Measurements from ENCODE around the gene MYADM. TPM values are rescaled to one million over a fixed set of nuclear protein-coding genes. Genes with fewer than 3 reads are reported as not detected.
A peak's percentile ranks its signal among the peaks of the same experiment; 100 is the strongest.

Gene MYADM
- total and polyA plus RNA-seq, 2 of the 13 experiments (the other 11 are each of a cell fraction or from before 2014, with no cell fraction given), result 19.9 to 38.1 TPM

DNA sequence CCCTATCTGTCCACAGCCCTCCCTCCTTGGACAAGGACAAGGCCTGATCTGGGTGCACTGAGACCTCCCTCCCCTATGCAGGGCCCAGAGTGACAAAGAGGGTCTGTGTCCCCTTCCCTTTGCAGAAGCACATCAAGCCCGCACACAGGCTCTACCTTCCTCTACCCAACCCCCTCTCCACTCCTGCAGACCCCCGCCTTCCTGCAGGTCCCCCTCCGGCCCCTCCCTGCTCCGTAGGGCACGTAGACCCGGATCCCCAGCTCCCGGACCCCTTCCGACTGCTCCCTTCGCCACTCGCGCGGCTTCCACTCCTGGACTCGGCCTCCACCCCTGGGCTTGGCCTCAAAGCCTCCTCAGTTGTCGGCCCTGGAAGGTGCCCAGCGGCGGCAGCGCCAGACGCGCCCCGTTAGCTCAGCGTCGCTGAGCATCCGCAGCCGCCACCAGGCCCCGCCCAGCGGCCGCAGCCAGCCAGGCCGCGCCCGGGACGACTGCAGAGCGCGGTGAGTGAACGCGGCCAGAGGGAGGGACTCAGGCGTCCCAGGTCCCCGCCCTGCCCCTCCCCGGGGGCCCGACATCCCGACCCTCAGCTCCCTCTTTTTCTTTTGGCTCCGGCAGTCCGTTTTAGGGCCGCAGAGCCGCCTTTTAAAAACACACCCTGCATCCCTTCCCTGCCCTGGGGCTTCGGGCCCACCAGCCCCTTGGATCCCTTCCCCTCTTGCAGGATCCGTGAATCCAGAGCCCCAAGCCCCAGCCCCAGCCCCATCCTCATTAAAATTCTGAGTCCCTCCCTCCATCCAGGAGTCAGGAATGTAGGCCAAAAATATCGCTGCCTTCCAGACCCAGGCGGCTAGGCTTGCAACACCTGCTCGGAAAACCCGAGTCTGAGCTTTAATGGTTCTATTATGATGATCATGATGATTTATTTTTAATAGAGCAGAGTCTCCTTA, 1.5 kb upstream of the MYADM start (continued):
- TF ChIP-seq, protein P1, sequence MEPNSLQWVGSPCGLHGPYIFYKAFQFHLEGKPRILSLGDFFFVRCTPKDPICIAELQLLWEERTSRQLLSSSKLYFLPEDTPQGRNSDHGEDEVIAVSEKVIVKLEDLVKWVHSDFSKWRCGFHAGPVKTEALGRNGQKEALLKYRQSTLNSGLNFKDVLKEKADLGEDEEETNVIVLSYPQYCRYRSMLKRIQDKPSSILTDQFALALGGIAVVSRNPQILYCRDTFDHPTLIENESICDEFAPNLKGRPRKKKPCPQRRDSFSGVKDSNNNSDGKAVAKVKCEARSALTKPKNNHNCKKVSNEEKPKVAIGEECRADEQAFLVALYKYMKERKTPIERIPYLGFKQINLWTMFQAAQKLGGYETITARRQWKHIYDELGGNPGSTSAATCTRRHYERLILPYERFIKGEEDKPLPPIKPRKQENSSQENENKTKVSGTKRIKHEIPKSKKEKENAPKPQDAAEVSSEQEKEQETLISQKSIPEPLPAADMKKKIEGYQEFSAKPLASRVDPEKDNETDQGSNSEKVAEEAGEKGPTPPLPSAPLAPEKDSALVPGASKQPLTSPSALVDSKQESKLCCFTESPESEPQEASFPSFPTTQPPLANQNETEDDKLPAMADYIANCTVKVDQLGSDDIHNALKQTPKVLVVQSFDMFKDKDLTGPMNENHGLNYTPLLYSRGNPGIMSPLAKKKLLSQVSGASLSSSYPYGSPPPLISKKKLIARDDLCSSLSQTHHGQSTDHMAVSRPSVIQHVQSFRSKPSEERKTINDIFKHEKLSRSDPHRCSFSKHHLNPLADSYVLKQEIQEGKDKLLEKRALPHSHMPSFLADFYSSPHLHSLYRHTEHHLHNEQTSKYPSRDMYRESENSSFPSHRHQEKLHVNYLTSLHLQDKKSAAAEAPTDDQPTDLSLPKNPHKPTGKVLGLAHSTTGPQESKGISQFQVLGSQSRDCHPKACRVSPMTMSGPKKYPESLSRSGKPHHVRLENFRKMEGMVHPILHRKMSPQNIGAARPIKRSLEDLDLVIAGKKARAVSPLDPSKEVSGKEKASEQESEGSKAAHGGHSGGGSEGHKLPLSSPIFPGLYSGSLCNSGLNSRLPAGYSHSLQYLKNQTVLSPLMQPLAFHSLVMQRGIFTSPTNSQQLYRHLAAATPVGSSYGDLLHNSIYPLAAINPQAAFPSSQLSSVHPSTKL (CRISPR knock-in tag; IDR thresholded peaks at IDR 0.05), result peak; percentile 45
- TF ChIP-seq GATA4 (IDR thresholded peaks at IDR 0.05; ENCODE audit: borderline replicate concordance, low read depth) (0 out of 2 replicates have a peak, but pooled peaks have one; percentile 59), HNRNPUL1 (IDR thresholded peaks at IDR 0.05; ENCODE audit: low read depth, low read length) (no peak), GATAD2A (CRISPR knock-in tag; IDR thresholded peaks at IDR 0.05) (no peak), CCAR2 (optimal IDR thresholded peaks at IDR 0.05; ENCODE audit: low read depth, low read length) (no peak), BORCS8-MEF2B (CRISPR knock-in tag; IDR thresholded peaks at IDR 0.05) (no peak; the same call in 1 of the 2 replicates), HOXD1 (CRISPR knock-in tag; IDR thresholded peaks at IDR 0.05) (0 out of 2 replicates have a peak, but pooled peaks have one; percentile 25), ZMYM4 (CRISPR knock-in tag; IDR thresholded peaks at IDR 0.05) (peak; percentile 23; the same call in 1 of the 2 replicates)
- TF ChIP-seq, protein P2, sequence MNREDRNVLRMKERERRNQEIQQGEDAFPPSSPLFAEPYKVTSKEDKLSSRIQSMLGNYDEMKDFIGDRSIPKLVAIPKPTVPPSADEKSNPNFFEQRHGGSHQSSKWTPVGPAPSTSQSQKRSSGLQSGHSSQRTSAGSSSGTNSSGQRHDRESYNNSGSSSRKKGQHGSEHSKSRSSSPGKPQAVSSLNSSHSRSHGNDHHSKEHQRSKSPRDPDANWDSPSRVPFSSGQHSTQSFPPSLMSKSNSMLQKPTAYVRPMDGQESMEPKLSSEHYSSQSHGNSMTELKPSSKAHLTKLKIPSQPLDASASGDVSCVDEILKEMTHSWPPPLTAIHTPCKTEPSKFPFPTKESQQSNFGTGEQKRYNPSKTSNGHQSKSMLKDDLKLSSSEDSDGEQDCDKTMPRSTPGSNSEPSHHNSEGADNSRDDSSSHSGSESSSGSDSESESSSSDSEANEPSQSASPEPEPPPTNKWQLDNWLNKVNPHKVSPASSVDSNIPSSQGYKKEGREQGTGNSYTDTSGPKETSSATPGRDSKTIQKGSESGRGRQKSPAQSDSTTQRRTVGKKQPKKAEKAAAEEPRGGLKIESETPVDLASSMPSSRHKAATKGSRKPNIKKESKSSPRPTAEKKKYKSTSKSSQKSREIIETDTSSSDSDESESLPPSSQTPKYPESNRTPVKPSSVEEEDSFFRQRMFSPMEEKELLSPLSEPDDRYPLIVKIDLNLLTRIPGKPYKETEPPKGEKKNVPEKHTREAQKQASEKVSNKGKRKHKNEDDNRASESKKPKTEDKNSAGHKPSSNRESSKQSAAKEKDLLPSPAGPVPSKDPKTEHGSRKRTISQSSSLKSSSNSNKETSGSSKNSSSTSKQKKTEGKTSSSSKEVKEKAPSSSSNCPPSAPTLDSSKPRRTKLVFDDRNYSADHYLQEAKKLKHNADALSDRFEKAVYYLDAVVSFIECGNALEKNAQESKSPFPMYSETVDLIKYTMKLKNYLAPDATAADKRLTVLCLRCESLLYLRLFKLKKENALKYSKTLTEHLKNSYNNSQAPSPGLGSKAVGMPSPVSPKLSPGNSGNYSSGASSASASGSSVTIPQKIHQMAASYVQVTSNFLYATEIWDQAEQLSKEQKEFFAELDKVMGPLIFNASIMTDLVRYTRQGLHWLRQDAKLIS (CRISPR knock-in tag; IDR thresholded peaks at IDR 0.05), result peak; percentile 53; the same call in 1 of the 2 replicates
- TF ChIP-seq, protein P3, sequence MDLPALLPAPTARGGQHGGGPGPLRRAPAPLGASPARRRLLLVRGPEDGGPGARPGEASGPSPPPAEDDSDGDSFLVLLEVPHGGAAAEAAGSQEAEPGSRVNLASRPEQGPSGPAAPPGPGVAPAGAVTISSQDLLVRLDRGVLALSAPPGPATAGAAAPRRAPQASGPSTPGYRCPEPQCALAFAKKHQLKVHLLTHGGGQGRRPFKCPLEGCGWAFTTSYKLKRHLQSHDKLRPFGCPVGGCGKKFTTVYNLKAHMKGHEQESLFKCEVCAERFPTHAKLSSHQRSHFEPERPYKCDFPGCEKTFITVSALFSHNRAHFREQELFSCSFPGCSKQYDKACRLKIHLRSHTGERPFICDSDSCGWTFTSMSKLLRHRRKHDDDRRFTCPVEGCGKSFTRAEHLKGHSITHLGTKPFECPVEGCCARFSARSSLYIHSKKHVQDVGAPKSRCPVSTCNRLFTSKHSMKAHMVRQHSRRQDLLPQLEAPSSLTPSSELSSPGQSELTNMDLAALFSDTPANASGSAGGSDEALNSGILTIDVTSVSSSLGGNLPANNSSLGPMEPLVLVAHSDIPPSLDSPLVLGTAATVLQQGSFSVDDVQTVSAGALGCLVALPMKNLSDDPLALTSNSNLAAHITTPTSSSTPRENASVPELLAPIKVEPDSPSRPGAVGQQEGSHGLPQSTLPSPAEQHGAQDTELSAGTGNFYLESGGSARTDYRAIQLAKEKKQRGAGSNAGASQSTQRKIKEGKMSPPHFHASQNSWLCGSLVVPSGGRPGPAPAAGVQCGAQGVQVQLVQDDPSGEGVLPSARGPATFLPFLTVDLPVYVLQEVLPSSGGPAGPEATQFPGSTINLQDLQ (CRISPR knock-in tag; IDR thresholded peaks at IDR 0.05), result no peak
- TF ChIP-seq, protein P4, sequence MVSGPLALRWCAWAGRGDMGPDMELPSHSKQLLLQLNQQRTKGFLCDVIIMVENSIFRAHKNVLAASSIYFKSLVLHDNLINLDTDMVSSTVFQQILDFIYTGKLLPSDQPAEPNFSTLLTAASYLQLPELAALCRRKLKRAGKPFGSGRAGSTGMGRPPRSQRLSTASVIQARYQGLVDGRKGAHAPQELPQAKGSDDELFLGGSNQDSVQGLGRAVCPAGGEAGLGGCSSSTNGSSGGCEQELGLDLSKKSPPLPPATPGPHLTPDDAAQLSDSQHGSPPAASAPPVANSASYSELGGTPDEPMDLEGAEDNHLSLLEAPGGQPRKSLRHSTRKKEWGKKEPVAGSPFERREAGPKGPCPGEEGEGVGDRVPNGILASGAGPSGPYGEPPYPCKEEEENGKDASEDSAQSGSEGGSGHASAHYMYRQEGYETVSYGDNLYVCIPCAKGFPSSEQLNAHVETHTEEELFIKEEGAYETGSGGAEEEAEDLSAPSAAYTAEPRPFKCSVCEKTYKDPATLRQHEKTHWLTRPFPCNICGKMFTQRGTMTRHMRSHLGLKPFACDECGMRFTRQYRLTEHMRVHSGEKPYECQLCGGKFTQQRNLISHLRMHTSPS (CRISPR knock-in tag; IDR thresholded peaks at IDR 0.05; ENCODE audit: low read depth), result peak; percentile 45; the same call in 1 of the 2 replicates
- TF ChIP-seq, protein P5, sequence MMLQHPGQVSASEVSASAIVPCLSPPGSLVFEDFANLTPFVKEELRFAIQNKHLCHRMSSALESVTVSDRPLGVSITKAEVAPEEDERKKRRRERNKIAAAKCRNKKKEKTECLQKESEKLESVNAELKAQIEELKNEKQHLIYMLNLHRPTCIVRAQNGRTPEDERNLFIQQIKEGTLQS (CRISPR knock-in tag; IDR thresholded peaks at IDR 0.05), result peak; percentile 65; the same call in 1 of the 2 replicates
- TF ChIP-seq, protein P6, sequence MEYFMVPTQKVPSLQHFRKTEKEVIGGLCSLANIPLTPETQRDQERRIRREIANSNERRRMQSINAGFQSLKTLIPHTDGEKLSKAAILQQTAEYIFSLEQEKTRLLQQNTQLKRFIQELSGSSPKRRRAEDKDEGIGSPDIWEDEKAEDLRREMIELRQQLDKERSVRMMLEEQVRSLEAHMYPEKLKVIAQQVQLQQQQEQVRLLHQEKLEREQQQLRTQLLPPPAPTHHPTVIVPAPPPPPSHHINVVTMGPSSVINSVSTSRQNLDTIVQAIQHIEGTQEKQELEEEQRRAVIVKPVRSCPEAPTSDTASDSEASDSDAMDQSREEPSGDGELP (IDR thresholded peaks at IDR 0.05; ENCODE audit: borderline replicate concordance, low read depth), result no peak

Data from HepG2 (cell line).